IPS-18c (cell line): ENCODE measurements around the gene CREB5.

Source experiments
- H3K4me3 ChIP-seq: 2 replicates; pipeline ENCODE4 v1.7.0; 2013; ENCODE audit warnings: low read depth, mild to moderate bottlenecking, low read length, moderate library complexity; ENCODE audit not compliant: insufficient read depth
- H3K9me3 ChIP-seq: one replicate; pipeline ENCODE4 v1.6.1; 2013; ENCODE audit warnings: mild to moderate bottlenecking, low read length, moderate library complexity; ENCODE audit not compliant: control insufficient read depth, insufficient read depth

CREB5 gene

GRCh38 chr7:28725045-28725642, 312.8 kb downstream of the CREB5 start:
- no peak overlapping the region for H3K4me3 ChIP-seq
- no peaks in the 10 kb centered on the region for H3K9me3 ChIP-seq

- Histone ChIP-seq H3K4me3 (no peak overlapping the region), H3K9me3 (no peaks in the 10 kb centered on the region)
These were observed 313.6 kb downstream of the CREB5 start for GRCh38 chr7:28725911-28726310.

GRCh38 chr7:28726555-28726954, 314.2 kb downstream of the CREB5 start:
- Histone ChIP-seq H3K4me3 (no peak overlapping the region), H3K9me3 (no peaks in the 10 kb centered on the region)

- Histone ChIP-seq H3K4me3 (no peak overlapping the region), H3K9me3 (no peaks in the 10 kb centered on the region)
These were observed 317.0 kb downstream of the CREB5 start for GRCh38 chr7:28729281-28729680.

GRCh38 chr7:28729727-28730126, 317.4 kb downstream of the CREB5 start:
- Histone ChIP-seq H3K9me3 (no peaks in the 10 kb centered on the region), H3K4me3 (no peak overlapping the region)

- Histone ChIP-seq H3K9me3 (no peaks in the 10 kb centered on the region), H3K4me3 (no peak overlapping the region)
These were observed 318.9 kb downstream of the CREB5 start for GRCh38 chr7:28731092-28731658.

- H3K4me3 ChIP-seq, result no peak overlapping the region
These were observed 320.0 kb downstream of the CREB5 start for GRCh38 chr7:28732071-28732869.

GRCh38 chr7:28733035-28733434, 320.7 kb downstream of the CREB5 start:
- Histone ChIP-seq H3K4me3 (no peak overlapping the region), H3K9me3 (no peaks in the 10 kb centered on the region)

More at GRCh38 chr7:28732071-28732869, 320.0 kb downstream of the CREB5 start:
- no peaks in the 10 kb centered on the region for H3K9me3 ChIP-seq

GRCh38 chr7:28738412-28738811, 326.1 kb downstream of the CREB5 start:
- no peaks in the 10 kb centered on the region for H3K9me3 ChIP-seq
- no peak overlapping the region for H3K4me3 ChIP-seq

GRCh38 chr7:28739128-28739527, 326.8 kb downstream of the CREB5 start:
- no peak overlapping the region for H3K4me3 ChIP-seq
- H3K9me3 ChIP-seq, result no peaks in the 10 kb centered on the region

- Histone ChIP-seq H3K9me3 (no peaks in the 10 kb centered on the region), H3K4me3 (no peak overlapping the region)
These were observed 327.5 kb downstream of the CREB5 start for GRCh38 chr7:28739826-28740225.

GRCh38 chr7:28744951-28745350, 332.6 kb downstream of the CREB5 start:
- no peak overlapping the region for H3K4me3 ChIP-seq

GRCh38 chr7:28745351-28745750, 333.0 kb downstream of the CREB5 start:
- Histone ChIP-seq H3K9me3 (no peaks in the 10 kb centered on the region), H3K4me3 (no peak overlapping the region)

More at GRCh38 chr7:28744951-28745350, 332.6 kb downstream of the CREB5 start:
- H3K9me3 ChIP-seq, result no peaks in the 10 kb centered on the region

- Histone ChIP-seq H3K4me3 (no peak overlapping the region), H3K9me3 (no peaks in the 10 kb centered on the region)
These were observed 335.1 kb downstream of the CREB5 start for GRCh38 chr7:28747404-28747803.

- H3K4me3 ChIP-seq, result no peak overlapping the region
- H3K9me3 ChIP-seq, result no peaks in the 10 kb centered on the region
These were observed 335.5 kb downstream of the CREB5 start for GRCh38 chr7:28747854-28748253.

GRCh38 chr7:28748346-28748745, 336.0 kb downstream of the CREB5 start:
- H3K4me3 ChIP-seq, result no peak overlapping the region
- no peaks in the 10 kb centered on the region for H3K9me3 ChIP-seq

GRCh38 chr7:28748933-28749584, 336.7 kb downstream of the CREB5 start:
- Histone ChIP-seq H3K9me3 (no peaks in the 10 kb centered on the region), H3K4me3 (no peak overlapping the region)

- Histone ChIP-seq H3K4me3 (no peak overlapping the region), H3K9me3 (no peaks in the 10 kb centered on the region)
These were observed 337.3 kb downstream of the CREB5 start for GRCh38 chr7:28749638-28750037.
